Ishikawa (cell line): ENCODE measurements around the gene OSBPL10.

Experiments used
- CEBPB ChIP-seq: IDR thresholded peaks from 2 replicates; pipeline ENCODE4 v1.6.1; 2012
- CREB1 ChIP-seq: IDR thresholded peaks from 2 replicates; pipeline ENCODE4 v1.6.1; 2012; ENCODE audit warnings: low read depth
- EGR1 ChIP-seq: IDR thresholded peaks from 2 replicates; pipeline ENCODE4 v1.6.1; 2012
- EP300 ChIP-seq: IDR thresholded peaks from 2 replicates; pipeline ENCODE4 v1.6.1; 2012; ENCODE audit warnings: borderline replicate concordance
- FOXM1 ChIP-seq: IDR thresholded peaks from 2 replicates; pipeline ENCODE4 v1.6.1; 2012; ENCODE audit warnings: low read depth, borderline replicate concordance
- MAX ChIP-seq: IDR thresholded peaks from 2 replicates; pipeline ENCODE4 v1.6.1; 2012
- NFIC ChIP-seq: IDR thresholded peaks from 2 replicates; pipeline ENCODE4 v1.6.1; 2012
- RAD21 ChIP-seq: IDR thresholded peaks from 2 replicates; pipeline ENCODE4 v1.6.1; 2012; ENCODE audit warnings: low read depth
- REST ChIP-seq: IDR thresholded peaks from 2 replicates; pipeline ENCODE4 v1.6.1; 2012; ENCODE audit warnings: low read depth, mild to moderate bottlenecking
- TAF1 ChIP-seq: IDR thresholded peaks from 2 replicates; pipeline ENCODE4 v1.6.1; 2012; ENCODE audit warnings: low read depth, mild to moderate bottlenecking
- TCF12 ChIP-seq: IDR thresholded peaks from 2 replicates; pipeline ENCODE4 v1.6.1; 2012; ENCODE audit warnings: low read depth
- TEAD4 ChIP-seq: IDR thresholded peaks from 2 replicates; pipeline ENCODE4 v1.6.1; 2012
- USF1 ChIP-seq: IDR thresholded peaks from 2 replicates; pipeline ENCODE4 v1.6.1; 2012
- YY1 ChIP-seq: IDR thresholded peaks from 2 replicates; pipeline ENCODE4 v1.6.1; 2012; ENCODE audit warnings: low read depth
- ZBTB7A ChIP-seq: IDR thresholded peaks from 2 replicates; pipeline ENCODE4 v1.6.1; 2012; ENCODE audit warnings: low read depth

OSBPL10 gene

GRCh38 chr3:31955581-31955980 lies 25.5 kb downstream of the OSBPL10 start:
- no peak for TF ChIP-seq ZBTB7A
- no peak for TF ChIP-seq REST
- no peak for TF ChIP-seq CREB1
- no peak for TF ChIP-seq EGR1
- no peak for TF ChIP-seq USF1
- no peak for TF ChIP-seq EP300
- TF ChIP-seq NFIC: no peak
- no peak for TF ChIP-seq YY1
- TF ChIP-seq TCF12: no peak
- no peak for TF ChIP-seq CEBPB
- TF ChIP-seq TEAD4: no peak
- no peak for TF ChIP-seq TAF1

GRCh38 chr3:31953636-31954035 lies 27.4 kb downstream of the OSBPL10 start:
- TF ChIP-seq TCF12 (no peak), USF1 (no peak), CEBPB (no peak)

GRCh38 chr3:31953091-31953490 lies 28.0 kb downstream of the OSBPL10 start:
- TF ChIP-seq TCF12 (no peak), USF1 (no peak), TAF1 (no peak), NFIC (no peak), MAX (no peak), YY1 (no peak), EP300 (no peak), RAD21 (no peak), FOXM1 (no peak), REST (no peak)

- no peak for TF ChIP-seq MAX
- TF ChIP-seq REST: no peak
- TF ChIP-seq EP300: no peak
- TF ChIP-seq YY1: no peak
- TF ChIP-seq NFIC: no peak
- no peak for TF ChIP-seq TCF12
- TF ChIP-seq ZBTB7A: no peak
- no peak for TF ChIP-seq TAF1
- no peak for TF ChIP-seq FOXM1
- no peak for TF ChIP-seq CREB1
- no peak for TF ChIP-seq CEBPB
- no peak for TF ChIP-seq TEAD4
- no peak for TF ChIP-seq USF1
These were observed 28.9 kb downstream of the OSBPL10 start for GRCh38 chr3:31952205-31952604.
